GM18907 (cell line): ENCODE results near the gene PLEKHB1.
"Not testable (repeated sequence)": the region's sequence is repeated elsewhere in the genome, so short reads cannot be mapped to it uniquely, and the experiment has no call there.

Source experiments
- ATAC-seq: cut with Tn5 transposase; IDR thresholded peaks from one replicate; pipeline ENCODE4 v1.9.1; 2021; ENCODE audit warnings: mild to moderate bottlenecking, moderate library complexity; ENCODE audit not compliant: unreplicated experiment

The PLEKHB1 gene

GRCh38 chr11:73667891-73668290 lies 21.5 kb downstream of the PLEKHB1 start:
- ATAC-seq, result no peak

DNA sequence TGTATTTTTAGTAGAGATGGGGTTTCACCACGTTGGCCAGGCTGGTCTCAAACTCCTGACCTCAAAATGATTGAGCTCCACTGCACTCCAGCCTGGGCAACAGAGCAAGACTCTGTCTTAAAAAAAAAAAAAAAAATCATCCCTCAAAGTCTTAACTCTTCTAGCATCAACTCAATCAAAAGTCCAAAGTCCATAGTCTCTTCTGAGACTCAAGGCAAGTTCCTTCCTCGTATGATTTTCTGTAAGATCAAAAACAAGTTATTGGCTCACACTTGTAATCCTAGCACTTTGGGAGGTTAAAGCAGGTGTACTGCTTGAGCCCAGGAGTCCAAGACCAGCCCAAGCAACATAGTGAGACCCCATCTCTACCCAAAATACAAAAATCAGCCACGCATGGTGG lies 24.4 kb downstream of the PLEKHB1 start:
- no peak for ATAC-seq

DNA sequence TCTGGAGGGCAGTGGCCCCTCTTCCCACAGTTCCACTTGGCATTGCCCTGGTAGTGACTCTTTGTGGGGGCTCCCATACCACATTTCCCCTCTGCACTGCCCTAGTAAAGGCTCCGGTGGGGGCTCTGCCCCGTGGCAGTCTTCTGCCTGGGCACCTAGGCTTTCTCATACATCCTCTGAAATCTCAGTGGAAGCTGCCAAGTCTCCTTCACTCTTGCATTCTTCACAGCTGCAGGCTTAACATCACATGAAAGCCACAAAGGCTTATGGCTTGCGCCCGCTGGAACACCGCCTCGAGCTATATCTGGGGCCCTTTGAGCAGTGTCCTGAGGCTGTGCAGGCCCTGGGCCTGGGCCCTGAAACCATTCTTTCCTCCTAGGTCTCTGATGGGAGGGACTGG lies 25.3 kb downstream of the PLEKHB1 start:
- ATAC-seq, result no peak

DNA sequence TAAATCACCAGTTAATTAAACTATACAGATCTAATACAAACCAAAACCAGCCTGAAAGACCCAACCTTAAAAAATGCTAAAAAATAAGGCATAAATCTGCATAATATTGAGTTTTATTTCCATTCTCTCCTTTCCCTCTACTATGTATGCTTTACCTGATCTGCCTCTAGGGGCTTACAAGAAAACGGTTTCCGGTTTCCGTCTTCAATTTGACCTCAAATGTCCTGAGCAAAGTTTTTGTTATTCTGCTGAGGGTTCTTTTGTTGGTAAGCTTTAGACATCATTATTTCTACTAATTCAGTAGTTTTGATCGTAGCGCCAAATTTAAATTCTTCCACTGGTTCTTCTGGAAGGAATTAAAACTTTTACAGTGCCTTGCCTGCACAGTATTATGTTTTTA lies 30.2 kb downstream of the PLEKHB1 start:
- ATAC-seq, result not testable (repeated sequence)

DNA sequence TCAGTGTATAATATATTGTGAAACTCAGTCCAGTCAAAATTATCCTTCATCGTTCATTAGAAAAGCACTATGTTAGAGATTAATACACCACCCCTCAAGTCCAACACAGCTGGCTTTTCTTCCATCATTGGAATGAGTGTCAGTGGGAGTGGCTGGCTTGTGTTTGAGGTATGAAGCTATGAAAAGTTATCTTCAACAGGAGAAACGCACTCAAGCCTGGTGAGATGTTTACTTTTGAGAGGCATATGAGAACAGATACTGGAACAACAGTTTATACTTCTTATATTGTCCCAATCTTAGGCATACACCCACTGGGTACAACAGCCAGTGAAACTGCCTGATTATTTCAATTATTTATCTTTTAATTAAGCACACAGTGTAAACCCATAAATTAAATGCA lies 34.3 kb downstream of the PLEKHB1 start:
- no peak for ATAC-seq

- ATAC-seq, result no peak
These were observed 47.6 kb downstream of the PLEKHB1 start for GRCh38 chr11:73693899-73694525.

GRCh38 chr11:73705053-73705452 lies 58.7 kb downstream of the PLEKHB1 start:
- no peak for ATAC-seq

DNA sequence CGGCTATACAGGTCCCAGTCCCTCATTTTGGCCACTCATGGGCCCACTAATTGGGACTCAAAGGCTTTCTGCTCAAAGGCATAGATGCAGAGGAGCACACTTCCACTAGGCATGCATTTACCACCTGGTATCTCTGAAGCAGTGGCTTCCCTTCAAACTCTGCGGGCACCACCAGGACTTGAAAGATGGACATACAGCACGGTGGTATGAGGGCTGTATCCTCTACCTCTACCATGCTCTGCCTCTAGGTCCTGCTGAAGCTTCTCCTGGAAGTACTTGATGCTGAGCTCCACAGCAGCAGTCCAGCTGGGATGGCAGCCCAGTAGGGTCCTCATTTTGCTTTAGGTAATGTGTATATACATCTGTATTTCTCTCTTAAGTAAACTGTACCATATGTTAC lies 64.6 kb downstream of the PLEKHB1 start:
- no peak for ATAC-seq
